Stimulated activated CD8-positive, alpha-beta memory T cell treated with anti-CD3 and anti-CD28 coated beads, Interleukin-7, amount 100 ng/mL, for 48 hours (primary cell): ENCODE results near the gene FUT2.

ENCODE experiments used
- DNase-seq, 2 donors: peaks; one replicate each; pipeline ENCODE4 v3.0.0-alpha.2; 2020; ENCODE audit warnings: low read depth in 1 of 2; ENCODE audit errors: extremely low read depth in 1 of 2

FUT2 gene

DNA sequence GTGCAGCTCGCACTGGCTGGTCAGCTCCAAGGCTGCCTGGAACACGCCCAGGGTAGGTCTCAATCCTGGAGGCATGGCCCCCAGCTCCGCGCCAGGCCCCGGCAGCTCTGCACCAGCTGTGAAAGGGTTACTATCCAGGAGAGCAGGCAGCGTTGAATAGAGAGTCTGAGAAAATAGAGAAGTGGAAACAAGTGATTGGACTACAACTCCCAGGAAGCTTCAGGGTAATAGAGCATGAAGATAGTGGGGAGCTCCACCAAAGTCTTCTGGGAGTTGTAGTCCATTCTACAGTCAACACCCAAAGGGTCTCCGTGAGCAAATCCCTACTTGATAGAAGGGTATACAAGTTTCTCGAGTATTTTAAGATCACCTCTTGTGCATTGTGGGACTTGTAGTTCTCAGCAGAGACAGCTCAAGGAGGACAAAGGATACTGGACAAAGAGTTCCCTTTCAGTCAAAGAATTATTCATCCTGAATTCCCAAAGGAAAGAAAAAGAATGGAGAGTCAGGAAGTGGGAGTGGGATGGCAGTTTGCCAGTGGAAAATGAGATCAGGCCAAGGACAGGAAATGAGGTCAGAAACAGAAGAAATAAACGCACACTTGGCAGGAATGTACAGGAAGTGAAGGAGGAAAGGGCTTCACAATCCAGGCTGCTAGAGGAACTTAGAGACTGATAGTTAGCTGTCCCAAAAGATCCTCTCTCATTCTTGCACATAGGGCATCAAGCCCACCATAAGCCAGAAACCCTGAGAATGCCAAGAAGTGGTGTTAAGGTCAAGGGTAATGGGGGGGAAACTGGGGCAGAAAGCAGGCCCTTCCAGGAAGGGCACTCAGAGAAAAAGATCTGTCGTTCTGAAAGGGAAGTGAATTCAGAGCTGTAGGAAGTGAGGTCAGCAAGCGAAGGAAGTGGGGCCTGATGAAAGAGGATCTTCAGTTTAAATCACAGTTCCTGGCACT, 29.3 kb downstream of the FUT2 start:
- no peak for DNase-seq

GRCh38 chr19:48726556-48726955, 30.8 kb downstream of the FUT2 start:
- no peak for DNase-seq

- no peak for DNase-seq
These were observed 33.3 kb downstream of the FUT2 start for GRCh38 chr19:48728911-48729664.

GRCh38 chr19:48731452-48731851, 35.7 kb downstream of the FUT2 start:
- DNase-seq: no peak

GRCh38 chr19:48734625-48735024, 38.9 kb downstream of the FUT2 start:
- DNase-seq: no peak

DNA sequence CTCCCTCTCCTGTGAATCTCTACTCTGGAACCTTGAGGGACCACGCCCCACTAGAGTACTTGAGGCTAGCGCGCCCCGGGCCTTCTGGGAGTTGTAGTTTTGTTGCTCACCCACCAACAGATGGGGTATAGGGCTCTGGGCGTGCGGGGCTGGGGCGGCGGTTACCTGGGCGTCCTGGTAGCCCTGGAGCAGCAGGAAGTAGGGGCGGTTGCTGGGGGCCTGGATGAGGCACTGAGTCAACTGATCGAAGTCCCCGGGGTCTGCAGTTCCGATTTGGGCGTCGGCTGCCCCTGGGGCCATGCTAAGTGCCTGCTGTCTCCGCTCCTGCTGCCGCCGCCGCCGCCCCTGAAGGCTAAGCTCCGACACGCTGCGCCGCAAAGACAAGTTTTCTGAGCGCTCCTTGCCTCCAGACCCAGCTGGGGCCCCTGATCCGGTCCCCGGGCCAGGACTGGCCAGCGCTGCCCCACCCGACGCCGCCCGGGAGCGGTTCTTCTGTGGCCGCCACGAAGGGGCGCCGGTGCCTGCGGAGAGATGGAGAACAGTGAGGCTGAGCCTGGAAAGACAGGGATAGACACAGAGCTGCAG, 39.4 kb downstream of the FUT2 start:
- DNase-seq: no peak

DNA sequence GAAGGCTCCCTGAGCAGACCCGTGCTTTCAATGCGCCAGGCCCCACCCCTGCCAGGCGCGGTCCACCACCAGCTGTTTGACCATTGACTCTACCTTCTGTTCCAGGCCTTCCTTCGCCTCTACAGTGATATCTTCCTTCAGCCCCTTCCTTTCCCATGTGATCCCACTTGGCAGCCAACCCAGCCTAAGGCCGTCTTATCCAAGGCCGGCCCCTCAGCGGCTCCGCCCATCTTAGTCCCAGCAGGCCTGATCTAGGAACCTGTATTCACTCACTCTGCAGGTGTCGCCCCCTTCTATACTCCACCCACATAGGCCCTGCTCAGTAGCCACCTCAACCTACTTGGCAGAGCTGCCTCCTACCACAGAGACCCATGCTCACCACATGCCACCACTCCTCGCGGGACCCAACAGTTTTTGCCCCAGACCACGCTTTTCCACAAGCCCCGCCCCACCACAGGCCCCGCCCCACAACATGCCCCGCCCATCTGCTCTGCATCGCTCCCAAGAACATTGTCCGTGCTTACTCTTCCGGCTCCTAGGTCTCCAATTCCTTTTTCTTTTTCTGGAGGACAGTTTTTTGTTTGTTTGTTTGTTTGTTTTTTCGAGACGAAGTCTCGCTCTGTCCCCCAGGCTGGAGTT, 41.7 kb downstream of the FUT2 start:
- DNase-seq: no peak

DNA sequence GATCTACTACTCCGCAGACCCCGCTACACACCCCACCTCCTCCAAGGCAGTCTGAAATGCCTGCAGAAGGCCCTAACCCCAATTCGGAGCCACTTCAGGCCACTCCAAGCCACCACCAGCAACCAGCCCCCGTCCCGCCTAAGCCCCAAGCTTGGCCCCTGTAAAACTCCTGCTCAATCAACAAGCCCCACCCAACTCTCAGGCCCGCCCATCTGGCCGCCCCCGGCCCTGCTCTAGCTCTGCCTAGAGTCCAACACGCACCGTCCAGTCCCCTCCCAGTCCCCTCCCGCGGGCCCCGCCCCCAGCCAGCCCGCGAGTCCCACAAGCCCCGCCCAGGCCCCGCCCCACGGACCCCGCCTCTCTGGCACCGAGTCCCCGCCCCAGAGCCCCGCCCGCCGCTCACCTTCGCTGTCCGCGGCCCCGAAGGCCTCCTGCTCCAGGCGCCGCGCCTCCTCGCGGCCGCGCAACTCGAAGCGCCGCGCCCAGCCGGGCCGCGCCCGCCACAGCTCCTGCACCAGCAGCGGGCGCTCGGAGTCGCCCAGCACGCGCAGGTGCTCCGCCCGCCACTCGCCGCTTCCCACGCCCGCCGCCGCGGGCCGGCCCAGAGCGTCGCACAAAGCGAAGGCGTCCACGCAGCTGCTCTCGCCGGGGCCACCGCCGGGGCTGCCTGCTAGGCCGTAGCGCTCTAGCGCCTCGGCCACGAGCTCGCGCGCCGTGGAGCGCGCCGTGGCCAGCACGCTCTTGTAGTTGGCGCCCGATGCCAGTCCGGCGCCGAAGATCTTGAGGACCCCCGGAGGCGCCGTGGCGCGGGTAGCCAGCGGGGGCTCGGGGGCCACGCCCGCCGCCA, 43.0 kb downstream of the FUT2 start:
- peak; percentile 82 to 90 for DNase-seq

GRCh38 chr19:48739404-48740163, 43.8 kb downstream of the FUT2 start:
- DNase-seq: no peak

DNA sequence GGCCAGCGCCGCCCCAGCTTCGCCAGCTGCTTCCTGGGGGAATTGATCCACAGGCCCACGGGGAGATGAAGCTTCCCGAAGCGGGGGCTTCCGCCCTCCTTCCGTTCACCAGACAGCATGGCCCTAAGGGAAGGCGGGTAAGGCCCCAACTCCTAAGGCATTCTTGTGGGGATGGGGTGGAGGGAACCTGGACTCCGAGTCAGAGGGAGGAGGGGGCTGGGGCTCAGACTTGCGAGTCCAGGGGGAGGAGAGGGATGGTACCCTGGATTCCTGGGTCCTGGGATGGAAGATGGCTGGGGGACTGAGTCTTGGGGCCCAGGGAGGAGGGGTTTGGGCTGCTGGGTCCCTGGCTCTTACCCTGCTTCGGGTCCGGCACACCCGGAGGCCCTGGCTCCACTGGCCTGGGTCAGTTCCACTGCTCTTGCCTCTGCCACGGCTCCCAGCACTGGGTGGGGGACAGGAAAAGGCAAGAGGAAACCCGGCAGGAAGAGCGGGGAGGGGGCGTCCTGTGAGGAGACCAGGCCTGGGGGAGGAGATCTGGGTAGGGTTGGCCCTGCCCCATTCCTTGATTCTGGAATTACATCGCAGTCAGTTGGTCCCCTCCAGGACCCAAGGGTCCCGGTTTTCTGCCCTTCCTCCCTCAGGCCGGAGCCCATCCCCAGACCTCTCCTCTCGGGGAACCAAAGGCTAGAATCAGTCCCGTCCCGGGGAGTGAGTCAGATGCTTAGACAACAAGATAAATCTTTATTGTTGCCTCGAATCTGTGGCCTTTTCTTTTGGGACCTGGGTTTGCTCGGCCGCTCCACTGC, 44.6 kb downstream of the FUT2 start, which contains the start of gene RASIP1:
RASIP1 (minus strand) TSS at position 447 of the 809 bp plus-strand sequence; CDS start at position 119, 328 bp downstream.
- no peak for DNase-seq

DNA sequence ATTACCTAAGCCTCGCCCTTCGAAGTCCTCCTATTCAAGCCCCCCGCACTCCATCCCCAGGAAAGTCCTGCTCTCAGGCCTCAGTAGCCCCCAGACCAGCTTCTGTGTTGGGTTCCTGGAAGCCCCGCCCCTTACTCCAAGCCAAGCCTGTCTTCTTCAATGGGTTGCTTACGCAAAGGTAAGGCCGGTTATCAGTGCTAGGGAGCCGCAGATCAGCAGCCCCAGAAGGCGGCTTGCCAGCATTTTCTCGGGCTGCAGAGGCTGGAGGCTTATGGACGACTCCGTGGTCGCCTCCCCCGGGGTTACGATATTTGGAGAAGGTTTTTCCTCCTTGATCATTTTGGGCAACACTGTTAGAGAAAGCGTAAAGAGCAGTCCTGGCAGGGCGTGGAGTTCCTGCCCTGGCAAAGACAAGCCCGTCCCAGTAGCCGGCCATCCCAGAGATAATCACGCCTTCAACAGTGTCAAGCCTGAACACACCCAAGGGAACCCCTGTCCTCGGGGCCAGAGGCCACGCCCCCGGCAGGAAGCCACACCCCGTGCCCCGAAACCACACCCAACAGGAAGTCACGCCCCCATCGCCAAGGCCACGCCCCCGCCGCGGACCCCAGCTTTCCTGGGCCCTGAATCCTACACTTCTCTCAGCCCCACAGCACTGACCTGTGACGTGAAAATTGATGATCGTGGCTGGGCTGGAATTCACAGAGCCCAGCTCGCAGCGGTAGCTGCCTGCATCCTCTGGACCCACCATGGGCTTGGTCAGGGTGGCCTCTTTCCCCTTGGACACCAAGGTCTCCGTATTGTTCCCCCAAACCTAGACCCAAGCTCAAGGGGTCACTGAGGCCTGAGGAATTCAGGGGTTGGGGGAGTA, 45.6 kb downstream of the FUT2 start:
- peak in 1 of 2 donors; percentile 16 for DNase-seq

DNA sequence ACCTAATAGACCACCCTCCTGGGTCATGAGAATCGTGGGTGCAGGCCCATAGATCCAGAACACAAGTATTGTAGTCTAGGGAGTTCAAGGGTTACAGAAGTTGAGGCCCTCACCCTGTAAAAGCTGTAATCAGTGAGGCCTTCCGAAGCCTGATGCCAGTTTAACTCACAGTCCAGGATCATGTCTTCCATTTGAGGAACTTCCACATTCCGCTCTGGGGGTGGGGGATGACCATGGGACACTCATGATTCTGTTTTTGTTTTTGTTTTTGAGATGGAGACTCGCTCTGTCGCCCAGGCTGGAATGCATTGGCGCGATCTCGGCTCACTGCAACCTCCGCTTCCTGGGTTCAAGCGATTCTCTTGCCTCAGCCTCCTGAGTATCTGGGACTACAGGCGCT, 46.3 kb downstream of the FUT2 start:
- DNase-seq: no peak

- DNase-seq: peak in 1 of 2 donors; percentile 37
These were observed 49.6 kb downstream of the FUT2 start for GRCh38 chr19:48745208-48745995.

- DNase-seq: no peak
These were observed 50.3 kb downstream of the FUT2 start for GRCh38 chr19:48746110-48746509.

GRCh38 chr19:48746738-48747575, 51.2 kb downstream of the FUT2 start, which contains the start of gene IZUMO1:
Gene IZUMO1, minus strand, starts transcription at chr19:48746909. Its CDS starts 1,050 bp downstream, at chr19:48745859.
- peak in 1 of 2 donors; percentile 44 for DNase-seq
